Mammary epithelial cell (primary cell): Measurements from ENCODE around the gene STOX1.

Experiments
- CTCF ChIP-seq, 2 donors: IDR thresholded peaks in 1 of 2; conservative IDR thresholded peaks in 1 of 2; 2 replicates each; pipeline ENCODE4 v1.5.1; 2011 to 2012; ENCODE audit warnings: inconsistent platforms in 2 of 2, low read length in 2 of 2, mild to moderate bottlenecking in 2 of 2, control low read depth in 1 of 2, low read depth in 1 of 2; ENCODE audit not compliant: insufficient read depth in 1 of 2; ENCODE audit errors: extremely low read depth in 1 of 2
- EZH2 ChIP-seq: IDR thresholded peaks from 2 replicates; pipeline ENCODE4 v1.6.1; 2012; ENCODE audit warnings: low read length, inconsistent platforms, borderline replicate concordance

DNA sequence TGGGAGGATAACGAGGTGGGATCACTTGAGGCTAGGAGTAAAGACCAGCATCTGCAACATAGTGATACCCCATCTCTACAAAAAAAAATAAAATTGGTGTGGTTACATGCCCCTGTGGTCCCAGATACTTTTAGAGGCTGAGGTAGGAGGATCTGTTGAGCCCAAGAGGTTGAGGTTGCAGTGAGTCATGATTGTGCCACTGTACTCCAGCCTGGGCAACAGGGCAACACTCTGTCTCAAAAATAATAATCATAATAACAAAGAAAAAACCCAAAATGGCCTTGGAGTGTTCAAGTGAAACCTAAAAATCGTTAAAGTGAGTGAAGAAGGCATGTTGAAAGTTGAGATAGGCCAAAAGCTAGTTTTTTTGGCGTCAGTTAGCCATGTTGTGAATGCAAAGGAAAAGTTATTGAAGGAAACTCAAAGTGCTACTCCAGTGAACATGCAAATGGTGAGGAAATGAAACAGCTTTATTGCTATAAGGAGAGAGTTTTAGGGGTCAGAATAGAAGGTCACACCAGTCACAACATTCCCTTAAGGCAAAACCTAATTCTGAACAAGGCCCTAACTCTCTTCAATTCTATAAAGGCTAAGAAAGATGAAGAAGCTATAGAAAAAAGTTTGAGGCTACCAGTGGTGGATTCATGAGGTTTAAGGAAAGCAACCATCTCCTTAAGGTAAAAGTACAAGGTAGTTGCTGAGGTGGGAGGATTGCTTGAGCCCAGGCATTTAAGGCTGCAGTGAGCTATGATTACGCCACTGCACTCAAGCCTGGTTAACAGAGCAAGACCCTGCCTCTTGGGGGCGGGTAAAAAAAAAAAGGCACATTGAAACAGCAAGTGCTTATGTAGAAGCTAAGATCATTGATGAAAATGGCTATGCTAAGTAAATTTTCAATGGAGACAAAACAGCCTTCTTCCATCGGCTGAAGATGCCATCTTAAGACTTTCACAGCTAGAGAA lies 45.4 kb upstream of the STOX1 start:
- TF ChIP-seq EZH2 (no peak), CTCF (conservative IDR thresholded peaks at IDR 0.05 in 1 of 2, IDR thresholded peaks at IDR 0.05 in 1 of 2; ENCODE audit: extremely low read depth in 1 of 2, insufficient read depth in 1 of 2, low read depth in 1 of 2, low read length in 2 of 2) (no peak)
